Measurements from ENCODE around the gene OPA3. TPM values are rescaled to one million over a fixed set of nuclear protein-coding genes. Genes with fewer than 3 reads are reported as not detected.

OPA3 gene
- total and polyA plus RNA-seq, 2 donors (not counting 1 experiment from before 2014, with no cell fraction given), result 7.3 to 11.2 TPM

DNA sequence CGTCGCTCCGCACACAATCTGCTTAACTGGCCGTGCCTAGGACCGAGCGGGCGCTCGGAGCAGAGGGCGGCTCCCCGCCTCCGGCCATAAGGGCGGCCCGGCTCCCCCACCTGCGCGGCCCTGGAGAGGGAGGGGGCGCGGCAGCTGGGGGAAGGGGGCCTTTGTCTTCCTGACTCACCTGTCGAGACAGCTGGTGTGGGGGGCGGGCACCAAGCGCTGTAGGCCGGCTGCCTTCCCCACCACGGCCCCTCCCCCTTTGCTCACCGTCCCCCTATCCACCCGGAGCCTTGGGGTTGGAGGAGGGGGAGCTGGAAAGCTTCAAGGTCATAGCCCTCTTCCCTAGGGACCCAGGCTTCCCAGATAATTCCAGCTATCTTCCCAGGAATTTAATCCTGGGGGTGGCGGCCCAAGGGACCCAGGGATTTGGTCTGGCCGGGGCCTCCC, 76.2 kb downstream of the OPA3 start:
- H3K9me3 Mint-ChIP-seq (ENCODE audit: insufficient read depth), result no peaks in the 10 kb centered on the region
- H3K36me3 ChIP-seq (replicated peaks in 1 of 2; ENCODE audit: control extremely low read depth in 1 of 2, control insufficient read depth in 1 of 2, extremely low read depth in 1 of 2, insufficient read depth in 2 of 2, low read length in 1 of 2), result no peaks in the 10 kb centered on the region
- ATAC-seq (ENCODE audit: low read depth) (no peak), DNase-seq (peak; percentile 64)
- peak overlapping the region; percentile 63 to 96 (median 84) for H3K4me3 ChIP-seq (ENCODE audit: control extremely low read depth in 1 of 5, extremely low read depth in 1 of 5, insufficient read depth in 1 of 5, low read depth in 2 of 5, low read length in 4 of 5)
- H3K4me3 Mint-ChIP-seq, result peak overlapping the region; percentile 86
- no peaks in the 10 kb centered on the region for H3K27me3 ChIP-seq (replicated peaks in 1 of 4; ENCODE audit: control extremely low read depth in 1 of 4, control insufficient read depth in 3 of 4, insufficient read depth in 4 of 4, low read length in 3 of 4)
- WGBS (ENCODE audit: insufficient coverage), result 0% methylated on average over 3 of the region's 26 CpGs
- POLR2A ChIA-PET, result interaction anchor here (0.6 to 1.1 kb wide), 4 partner anchors 29 to 168 kb away, joined by 4 to 6 read pairs (median 4); partner anchors contain the start of gene OPA3
- peak overlapping the region; percentile 71 for H2AFZ ChIP-seq (ENCODE audit: insufficient read depth, low read depth, low read length, poor library complexity, severe bottlenecking)
- H3K9me3 ChIP-seq (ENCODE audit: control extremely low read depth in 1 of 3, control insufficient read depth in 2 of 3, insufficient read depth in 1 of 3, low read length in 2 of 3), result peaks cover 0 to 3% (median 0%) of the 10 kb centered on the region in 3 donors
- peaks cover 80% of the 10 kb centered on the region for H3K79me2 ChIP-seq (ENCODE audit: control insufficient read depth, insufficient read depth, low read length)
- peaks cover 35% of the 10 kb centered on the region for H4K20me1 ChIP-seq (ENCODE audit: control insufficient read depth, insufficient read depth, low read length, poor library complexity, severe bottlenecking)
- H3K4me1 ChIP-seq (ENCODE audit: control insufficient read depth in 2 of 2, insufficient read depth in 2 of 2, low read length in 2 of 2), result peaks cover 46 to 54% of the 10 kb centered on the region in 2 donors
- H3K4me2 ChIP-seq (replicated peaks; ENCODE audit: low read depth, low read length, poor library complexity, severe bottlenecking), result peak overlapping the region; percentile 84
- intact Hi-C loops (cut with micrococcal nuclease), result loop anchor here (5.0 kb wide), 2 partner anchors 184 to 379 kb away; partner anchors contain the start of genes IRF2BP1, QPCTL and SNRPD2
- TF ChIP-seq EZH2 (IDR thresholded peaks at IDR 0.05; ENCODE audit: borderline replicate concordance, insufficient read depth, low read depth, low read length, poor library complexity, severe bottlenecking), result no peak
- TF ChIP-seq CTCF (IDR thresholded peaks at IDR 0.05), result no peak
- H3K9ac ChIP-seq (ENCODE audit: low read length), result peak overlapping the region; percentile 90
- no peaks in the 10 kb centered on the region for H3K27me3 Mint-ChIP-seq
- H3K27ac Mint-ChIP-seq, result peak overlapping the region; percentile 82
- H3K4me1 Mint-ChIP-seq, result peaks cover 58% of the 10 kb centered on the region
- H3K27ac ChIP-seq (ENCODE audit: low read length in 2 of 2), result peak overlapping the region; percentile 43 to 87
- CTCF ChIA-PET, result interaction anchor here (1.0 to 3.4 kb wide), 5 partner anchors 9 to 70 kb away, joined by 3 to 12 read pairs (median 4); no protein-coding TSS in a partner anchor

DNA sequence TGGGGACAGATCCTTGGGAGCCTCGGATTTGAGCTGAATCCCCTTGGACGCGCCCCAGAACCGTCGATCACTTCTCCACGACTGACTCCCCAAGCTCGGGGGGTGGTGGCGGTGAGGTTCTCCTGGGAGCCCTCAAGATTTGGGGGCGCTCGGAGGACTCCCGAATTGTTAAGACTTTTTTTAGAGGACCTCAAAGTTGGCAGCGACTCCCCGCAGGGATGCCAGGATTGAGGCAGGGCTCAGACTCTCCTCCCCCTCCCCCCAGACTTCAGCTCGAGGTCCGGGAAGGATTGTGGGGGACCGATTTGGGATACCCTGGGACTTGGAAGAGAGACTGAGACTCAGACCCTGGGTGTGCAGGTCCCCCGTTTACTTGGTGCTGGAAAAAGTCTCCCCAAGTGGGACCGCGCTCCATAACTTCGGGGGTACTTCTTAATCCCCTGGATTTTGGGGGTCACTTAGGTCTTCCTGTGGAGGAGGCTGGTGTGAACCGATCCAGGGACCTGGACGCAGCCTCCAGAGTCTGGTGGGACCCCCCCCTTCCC, 76.7 kb downstream of the OPA3 start:
- H2AFZ ChIP-seq (ENCODE audit: insufficient read depth, low read depth, low read length, poor library complexity, severe bottlenecking), result peak overlapping the region; percentile 71
- peak overlapping the region; percentile 63 to 96 (median 84) for H3K4me3 ChIP-seq (ENCODE audit: control extremely low read depth in 1 of 5, extremely low read depth in 1 of 5, insufficient read depth in 1 of 5, low read depth in 2 of 5, low read length in 4 of 5)
- peaks cover 75% of the 10 kb centered on the region for H3K79me2 ChIP-seq (ENCODE audit: control insufficient read depth, insufficient read depth, low read length)
- under 1% methylated on average over 15 of the region's 22 CpGs for WGBS (ENCODE audit: insufficient coverage)
- peaks cover 0 to 3% (median 0%) of the 10 kb centered on the region in 3 donors for H3K9me3 ChIP-seq (ENCODE audit: control extremely low read depth in 1 of 3, control insufficient read depth in 2 of 3, insufficient read depth in 1 of 3, low read length in 2 of 3)
- TF ChIP-seq EZH2 (IDR thresholded peaks at IDR 0.05; ENCODE audit: borderline replicate concordance, insufficient read depth, low read depth, low read length, poor library complexity, severe bottlenecking) (no peak), CTCF (IDR thresholded peaks at IDR 0.05) (no peak)
- Mint-ChIP-seq H3K4me3 (peak overlapping the region; percentile 86), H3K9me3 (ENCODE audit: insufficient read depth) (no peaks in the 10 kb centered on the region), H3K27ac (peak overlapping the region; percentile 82), H3K27me3 (no peaks in the 10 kb centered on the region), H3K4me1 (peaks cover 54% of the 10 kb centered on the region)
- CTCF ChIA-PET, result interaction anchor here (1.0 to 3.4 kb wide), 6 partner anchors 8 to 69 kb away, joined by 3 to 12 read pairs (median 4); no protein-coding TSS in a partner anchor
- intact Hi-C loops (cut with micrococcal nuclease), result loop anchor here (1.0 to 5.0 kb wide), 8 partner anchors 7 to 379 kb away; partner anchors contain the start of genes DMWD, IRF2BP1, OPA3 and POLR1G
- no peaks in the 10 kb centered on the region for H3K36me3 ChIP-seq (replicated peaks in 1 of 2; ENCODE audit: control extremely low read depth in 1 of 2, control insufficient read depth in 1 of 2, extremely low read depth in 1 of 2, insufficient read depth in 2 of 2, low read length in 1 of 2)
- DNase-seq (peak; percentile 47), ATAC-seq (ENCODE audit: low read depth) (no peak)
- peak overlapping the region; percentile 90 for H3K9ac ChIP-seq (ENCODE audit: low read length)
- POLR2A ChIA-PET, result interaction anchor here (0.6 to 1.1 kb wide), 6 partner anchors 29 to 209 kb away, joined by 4 to 6 read pairs (median 5); partner anchors contain the start of gene OPA3
- H3K4me2 ChIP-seq (replicated peaks; ENCODE audit: low read depth, low read length, poor library complexity, severe bottlenecking), result peak overlapping the region; percentile 84
- peak overlapping the region; percentile 43 to 87 for H3K27ac ChIP-seq (ENCODE audit: low read length in 2 of 2)
- peaks cover 32% of the 10 kb centered on the region for H4K20me1 ChIP-seq (ENCODE audit: control insufficient read depth, insufficient read depth, low read length, poor library complexity, severe bottlenecking)
- no peaks in the 10 kb centered on the region for H3K27me3 ChIP-seq (replicated peaks in 1 of 4; ENCODE audit: control extremely low read depth in 1 of 4, control insufficient read depth in 3 of 4, insufficient read depth in 4 of 4, low read length in 3 of 4)
- H3K4me1 ChIP-seq (ENCODE audit: control insufficient read depth in 2 of 2, insufficient read depth in 2 of 2, low read length in 2 of 2), result peaks cover 41 to 49% of the 10 kb centered on the region in 2 donors

Measured in B cell (primary cell).